Measurements from ENCODE around the gene TSHZ2.

DNA sequence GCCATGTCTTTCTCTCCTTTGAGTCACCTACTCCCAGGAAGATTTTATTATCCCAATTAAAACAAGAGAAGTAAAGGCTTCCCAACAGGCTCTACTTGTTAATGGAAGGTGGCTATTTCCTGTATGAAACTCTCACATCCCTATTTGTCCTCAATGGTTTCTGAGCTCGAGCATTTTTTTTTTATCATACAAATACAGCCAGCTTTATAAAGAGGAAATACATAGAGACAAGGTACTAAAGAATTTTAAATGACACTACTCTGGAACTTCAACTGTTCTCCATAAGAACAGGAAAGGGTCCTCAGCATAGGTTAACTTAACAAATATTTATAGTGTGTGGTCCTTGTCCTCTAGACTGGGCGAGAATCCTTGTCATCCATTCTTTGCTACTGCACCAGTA is 41.0 kb downstream of the TSHZ2 start:
- TF ChIP-seq YY1 (IDR thresholded peaks at IDR 0.05; ENCODE audit: insufficient read depth, insufficient read length) (no peak), ZNF274 (IDR thresholded peaks at IDR 0.05; ENCODE audit: low read depth, low read length) (no peak), SUZ12 (IDR thresholded peaks at IDR 0.05; ENCODE audit: extremely low read depth, insufficient read depth, insufficient read length) (no peak)

Data from NT2/D1 (cell line).